ENCODE measurements around the gene TOR1AIP2. TPM values are rescaled to one million over a fixed set of nuclear protein-coding genes. Genes with fewer than 3 reads are reported as not detected.
A peak's percentile ranks its signal among the peaks of the same experiment; 100 is the strongest.

Gene TOR1AIP2
- total and polyA plus RNA-seq, 10 of the 15 experiments (the other 5 are each of a cell fraction or from before 2014, with no cell fraction given), result 5.3 to 38.9 (median 15.4) TPM

DNA sequence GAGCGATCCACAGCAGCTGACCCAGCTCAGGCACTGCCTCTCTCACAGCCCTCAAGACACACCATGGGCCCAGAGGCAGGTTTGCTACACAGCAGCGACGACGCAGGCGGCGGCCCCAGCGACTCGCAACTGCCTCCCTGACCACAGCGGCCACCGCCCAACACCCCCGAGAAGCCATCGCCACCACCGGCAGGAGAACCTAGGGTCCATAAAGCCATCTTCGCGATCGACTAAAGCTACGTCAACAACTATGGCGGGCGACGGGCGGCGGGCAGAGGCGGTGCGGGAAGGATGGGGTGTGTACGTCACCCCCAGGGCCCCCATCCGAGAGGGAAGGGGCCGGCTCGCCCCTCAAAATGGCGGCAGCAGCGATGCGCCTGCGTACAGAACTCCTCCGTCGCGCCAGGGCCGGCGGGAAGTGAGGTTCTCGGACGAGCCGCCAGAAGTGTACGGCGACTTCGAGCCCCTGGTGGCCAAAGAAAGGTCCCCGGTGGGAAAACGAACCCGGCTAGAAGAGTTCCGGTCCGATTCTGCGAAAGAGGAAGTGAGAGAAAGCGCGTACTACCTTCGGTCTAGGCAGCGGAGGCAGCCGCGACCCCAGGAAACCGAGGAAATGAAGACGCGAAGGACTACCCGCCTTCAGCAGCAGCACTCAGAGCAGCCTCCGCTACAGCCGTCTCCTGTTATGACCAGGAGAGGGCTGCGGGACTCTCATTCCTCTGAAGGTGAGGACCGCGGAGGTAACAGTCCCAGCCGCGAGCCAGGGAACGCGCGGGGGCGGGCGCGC lies 4.8 kb upstream of the TOR1AIP2 start, which contains the start of gene TOR1AIP1 (continued):
- TF ChIP-seq, protein P1, sequence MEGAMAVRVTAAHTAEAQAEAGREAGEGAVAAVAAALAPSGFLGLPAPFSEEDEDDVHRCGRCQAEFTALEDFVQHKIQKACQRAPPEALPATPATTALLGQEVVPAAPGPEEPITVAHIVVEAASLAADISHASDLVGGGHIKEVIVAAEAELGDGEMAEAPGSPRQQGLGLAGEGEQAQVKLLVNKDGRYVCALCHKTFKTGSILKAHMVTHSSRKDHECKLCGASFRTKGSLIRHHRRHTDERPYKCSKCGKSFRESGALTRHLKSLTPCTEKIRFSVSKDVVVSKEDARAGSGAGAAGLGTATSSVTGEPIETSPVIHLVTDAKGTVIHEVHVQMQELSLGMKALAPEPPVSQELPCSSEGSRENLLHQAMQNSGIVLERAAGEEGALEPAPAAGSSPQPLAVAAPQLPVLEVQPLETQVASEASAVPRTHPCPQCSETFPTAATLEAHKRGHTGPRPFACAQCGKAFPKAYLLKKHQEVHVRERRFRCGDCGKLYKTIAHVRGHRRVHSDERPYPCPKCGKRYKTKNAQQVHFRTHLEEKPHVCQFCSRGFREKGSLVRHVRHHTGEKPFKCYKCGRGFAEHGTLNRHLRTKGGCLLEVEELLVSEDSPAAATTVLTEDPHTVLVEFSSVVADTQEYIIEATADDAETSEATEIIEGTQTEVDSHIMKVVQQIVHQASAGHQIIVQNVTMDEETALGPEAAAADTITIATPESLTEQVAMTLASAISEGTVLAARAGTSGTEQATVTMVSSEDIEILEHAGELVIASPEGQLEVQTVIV (IDR thresholded peaks at IDR 0.05; ENCODE audit: borderline replicate concordance, partially characterized antibody), result peak; percentile 84
- peak; percentile 41 to 56; a peak in 2 of 3 replicates for TF ChIP-seq EGR1 (IDR thresholded peaks at IDR 0.05; ENCODE audit: borderline replicate concordance in 1 of 2, low read depth in 2 of 2, low read length in 2 of 2)
- TF ChIP-seq KAT2A (conservative IDR thresholded peaks at IDR 0.05; ENCODE audit: control insufficient read depth, low read depth, low read length), result no peak
- peak; percentile 61 for TF ChIP-seq JUNB (IDR thresholded peaks at IDR 0.05)
- TF ChIP-seq ZNF274 (IDR thresholded peaks at IDR 0.05; ENCODE audit: insufficient read depth, insufficient read length), result no peak
- TF ChIP-seq JUND (IDR thresholded peaks at IDR 0.05; ENCODE audit: low read depth, low read length), result peak; percentile 71; the same call in 1 of the 2 replicates
- TF ChIP-seq TCF12 (IDR thresholded peaks at IDR 0.05; ENCODE audit: low read depth, low read length), result peak; percentile 77; the same call in 1 of the 2 replicates
- no peak for TF ChIP-seq NFYB (IDR thresholded peaks at IDR 0.05; ENCODE audit: insufficient read depth, low read depth, low read length)
- peak; percentile 17; the same call in 1 of the 2 replicates for TF ChIP-seq NFIC (IDR thresholded peaks at IDR 0.05; ENCODE audit: low read depth, low read length)
- no peak for TF ChIP-seq ZZZ3 (IDR thresholded peaks at IDR 0.05; ENCODE audit: control insufficient read depth, insufficient read length, low read depth)
- peak; percentile 100 for TF ChIP-seq ZNF207 (IDR thresholded peaks at IDR 0.05; ENCODE audit: borderline replicate concordance)
- TF ChIP-seq CEBPZ (IDR thresholded peaks at IDR 0.05; ENCODE audit: low read depth, low read length), result no peak
- peak; percentile 56; the same call in 1 of the 2 replicates for TF ChIP-seq NKRF (conservative IDR thresholded peaks at IDR 0.05)
- peak; percentile 83 for TF ChIP-seq RUNX3 (IDR thresholded peaks at IDR 0.05; ENCODE audit: low read length)
- TF ChIP-seq TARDBP (IDR thresholded peaks at IDR 0.05; ENCODE audit: borderline replicate concordance), result peak; percentile 99
- peak; percentile 76; the same call in 1 of the 2 replicates for TF ChIP-seq CHD1 (IDR thresholded peaks at IDR 0.05; ENCODE audit: low read depth, low read length)
- no peak for TF ChIP-seq CHD4 (IDR thresholded peaks at IDR 0.05)
- TF ChIP-seq ZNF217 (IDR thresholded peaks at IDR 0.05), result peak; percentile 77; the same call in 1 of the 2 replicates
